ENCODE results near the gene KCNQ1.

- TF ChIP-seq CTCF (conservative IDR thresholded peaks at IDR 0.05; ENCODE audit: low read length) (no peak), EZH2phosphoT487 (IDR thresholded peaks at IDR 0.05; ENCODE audit: borderline replicate concordance) (no peak)
Observed at GRCh38 chr11:2834503-2835273, 389.9 kb downstream of the KCNQ1 start.

All from Loucy (cell line).